HCT116 (cell line): ENCODE data around the gene TUBA3D.
"Not testable (repeated sequence)": the region's sequence is repeated elsewhere in the genome, so short reads cannot be mapped to it uniquely, and the experiment has no call there.

Experiments used
- ATF3 ChIP-seq: IDR thresholded peaks from 2 replicates; pipeline ENCODE4 v1.6.1; 2012
- CEBPB ChIP-seq: IDR thresholded peaks from 2 replicates; pipeline ENCODE4 v1.6.1; 2012; ENCODE audit warnings: low read depth
- CTCF ChIP-seq, 3 experiments: fragments of 200-600 bp in 1 of 3; sonication (generic) in 1 of 3; IDR thresholded peaks in 2 of 3; conservative IDR thresholded peaks in 1 of 3; 2 replicates each; pipeline ENCODE4 v1.5.1; 2012 to 2017; ENCODE audit warnings: low read depth in 2 of 3, low read length in 2 of 3, antibody characterized with exemption in 1 of 3, borderline replicate concordance in 1 of 3, control low read depth in 1 of 3, mild to moderate bottlenecking in 1 of 3, mixed read lengths in 1 of 3, mixed run types in 1 of 3, moderate library complexity in 1 of 3; ENCODE audit not compliant: insufficient read depth in 1 of 3
- EZH2 ChIP-seq: fragments of 200-600 bp; sonication (generic); IDR thresholded peaks from 2 replicates; pipeline ENCODE4 v1.6.1; 2017; ENCODE audit warnings: antibody characterized with exemption, mixed run types
- EZH2phosphoT487 ChIP-seq: fragments of 200-600 bp; IDR thresholded peaks from 2 replicates; pipeline ENCODE4 v1.6.1; 2018; ENCODE audit warnings: antibody characterized with exemption, borderline replicate concordance
- FOSL1 ChIP-seq: IDR thresholded peaks from 2 replicates; pipeline ENCODE4 v1.6.1; 2012; ENCODE audit warnings: low read depth
- POLR2A ChIP-seq: IDR thresholded peaks from 2 replicates; pipeline ENCODE4 v1.7.0; 2011; ENCODE audit warnings: borderline replicate concordance; ENCODE audit not compliant: insufficient read depth, insufficient read length; ENCODE audit errors: extremely low read depth
- POLR2AphosphoS5 ChIP-seq: IDR thresholded peaks from 2 replicates; pipeline ENCODE4 v1.6.1; 2011; ENCODE audit warnings: mild to moderate bottlenecking, low read depth, low read length, moderate library complexity
- RAD21 ChIP-seq: IDR thresholded peaks from 2 replicates; pipeline ENCODE4 v1.6.1; 2012; ENCODE audit warnings: low read depth, mild to moderate bottlenecking
- REST ChIP-seq: IDR thresholded peaks from 2 replicates; pipeline ENCODE4 v1.6.1; 2012; ENCODE audit warnings: low read depth
- SIN3A ChIP-seq: IDR thresholded peaks from 2 replicates; pipeline ENCODE4 v1.6.1; 2012; ENCODE audit warnings: low read depth

GRCh38 chr2:131495506-131495905 is 19.6 kb downstream of the TUBA3D start:
- not testable (repeated sequence) for TF ChIP-seq CEBPB; POLR2A; POLR2AphosphoS5; RAD21; EZH2; SIN3A; CTCF (IDR thresholded peaks at IDR 0.05 in 2 of 3, conservative IDR thresholded peaks at IDR 0.05 in 1 of 3; ENCODE audit: borderline replicate concordance in 1 of 3, insufficient read depth in 1 of 3, low read depth in 2 of 3, low read length in 2 of 3); ATF3; FOSL1; REST; EZH2phosphoT487
